HEK293 (cell line): ENCODE measurements around the gene SURF4.

ENCODE experiments used
- EGR2 ChIP-seq: fragments of 450-650 bp; formaldehyde crosslinking; IDR thresholded peaks from 2 replicates; pipeline ENCODE4 v1.5.1; 2016; ENCODE audit warnings: low read depth, missing biosample characterization, missing genetic modification characterization
- GLIS2 ChIP-seq: fragments of 450-650 bp; formaldehyde crosslinking; IDR thresholded peaks from 2 replicates; pipeline ENCODE4 v1.5.1; 2016; ENCODE audit warnings: missing biosample characterization, missing genetic modification characterization
- IKZF3 ChIP-seq: fragments of 450-650 bp; IDR thresholded peaks from 2 replicates; pipeline ENCODE4 v1.5.0; 2018; ENCODE audit warnings: missing biosample characterization, mild to moderate bottlenecking, missing genetic modification characterization, moderate library complexity
- MYNN ChIP-seq: fragments of 450-650 bp; formaldehyde crosslinking; IDR thresholded peaks from 2 replicates; pipeline ENCODE4 v1.5.1; 2016; ENCODE audit warnings: missing biosample characterization, missing genetic modification characterization, borderline replicate concordance
- ZFP69B ChIP-seq: fragments of 450-650 bp; formaldehyde crosslinking; IDR thresholded peaks from 2 replicates; pipeline ENCODE4 v1.5.1; 2016; ENCODE audit warnings: missing biosample characterization, missing genetic modification characterization
- ZNF133 ChIP-seq: fragments of 450-650 bp; formaldehyde crosslinking; IDR thresholded peaks from 2 replicates; pipeline ENCODE4 v1.5.1; 2016; ENCODE audit warnings: missing biosample characterization, missing genetic modification characterization
- ZNF16 ChIP-seq: fragments of 450-650 bp; formaldehyde crosslinking; IDR thresholded peaks from 2 replicates; pipeline ENCODE4 v1.5.1; 2016; ENCODE audit warnings: low read depth, missing biosample characterization, missing genetic modification characterization
- ZNF2 ChIP-seq: fragments of 450-650 bp; formaldehyde crosslinking; IDR thresholded peaks from 2 replicates; pipeline ENCODE4 v1.5.1; 2016; ENCODE audit warnings: missing biosample characterization, missing genetic modification characterization
- ZNF211 ChIP-seq: fragments of 450-650 bp; formaldehyde crosslinking; IDR thresholded peaks from 2 replicates; pipeline ENCODE4 v1.5.1; 2016; ENCODE audit warnings: low read depth, missing biosample characterization, missing genetic modification characterization
- ZNF248 ChIP-seq: fragments of 450-650 bp; formaldehyde crosslinking; IDR thresholded peaks from 2 replicates; pipeline ENCODE4 v1.5.1; 2017; ENCODE audit warnings: missing biosample characterization, missing genetic modification characterization
- ZNF324 ChIP-seq: fragments of 450-650 bp; formaldehyde crosslinking; IDR thresholded peaks from 2 replicates; pipeline ENCODE4 v1.5.1; 2016; ENCODE audit warnings: missing biosample characterization, missing genetic modification characterization
- ZNF391 ChIP-seq: fragments of 450-650 bp; formaldehyde crosslinking; IDR thresholded peaks from 2 replicates; pipeline ENCODE4 v1.5.1; 2016; ENCODE audit warnings: low read depth, missing biosample characterization, missing genetic modification characterization, borderline replicate concordance
- ZNF530 ChIP-seq: fragments of 450-650 bp; formaldehyde crosslinking; IDR thresholded peaks from 2 replicates; pipeline ENCODE4 v1.5.1; 2016; ENCODE audit warnings: low read depth, missing biosample characterization, missing genetic modification characterization
- ZNF548 ChIP-seq: fragments of 450-650 bp; formaldehyde crosslinking; IDR thresholded peaks from 2 replicates; pipeline ENCODE4 v1.5.1; 2016; ENCODE audit warnings: missing biosample characterization, missing genetic modification characterization
- ZNF558 ChIP-seq: fragments of 450-650 bp; formaldehyde crosslinking; IDR thresholded peaks from 2 replicates; pipeline ENCODE4 v1.5.1; 2016; ENCODE audit warnings: missing biosample characterization, missing genetic modification characterization
- ZNF629 ChIP-seq: fragments of 450-650 bp; formaldehyde crosslinking; IDR thresholded peaks from 2 replicates; pipeline ENCODE4 v1.5.1; 2017; ENCODE audit warnings: missing biosample characterization, missing genetic modification characterization
- ZNF660 ChIP-seq: fragments of 450-650 bp; IDR thresholded peaks from 2 replicates; pipeline ENCODE4 v1.5.1; 2018; ENCODE audit warnings: missing biosample characterization, mild to moderate bottlenecking, missing genetic modification characterization
- ZNF768 ChIP-seq: fragments of 450-650 bp; formaldehyde crosslinking; IDR thresholded peaks from 2 replicates; pipeline ENCODE4 v1.5.1; 2018; ENCODE audit warnings: missing biosample characterization, mild to moderate bottlenecking, missing genetic modification characterization
- ZNF777 ChIP-seq: fragments of 450-650 bp; formaldehyde crosslinking; IDR thresholded peaks from 2 replicates; pipeline ENCODE4 v1.5.1; 2017; ENCODE audit warnings: missing biosample characterization, missing genetic modification characterization, borderline replicate concordance
- TF ChIP-seq, protein P1 (sequence below): fragments of 450-650 bp; formaldehyde crosslinking; IDR thresholded peaks from 2 replicates; pipeline ENCODE4 v1.5.1; 2016; ENCODE audit warnings: missing biosample characterization, missing genetic modification characterization
- TF ChIP-seq, protein P2 (sequence below): fragments of 450-650 bp; formaldehyde crosslinking; IDR thresholded peaks from 2 replicates; pipeline ENCODE4 v1.5.1; 2017; ENCODE audit warnings: missing biosample characterization, missing genetic modification characterization
- TF ChIP-seq, protein P3 (sequence below): fragments of 450-650 bp; formaldehyde crosslinking; optimal IDR thresholded peaks from 2 replicates; pipeline ENCODE3; 2016; ENCODE audit warnings: missing biosample characterization, mild to moderate bottlenecking, missing genetic modification characterization
- TF ChIP-seq, protein P4 (sequence below): fragments of 450-650 bp; formaldehyde crosslinking; IDR thresholded peaks from 2 replicates; pipeline ENCODE4 v1.5.1; 2017; ENCODE audit warnings: missing biosample characterization, missing genetic modification characterization
- TF ChIP-seq, protein P5 (sequence below): fragments of 450-650 bp; formaldehyde crosslinking; IDR thresholded peaks from 2 replicates; pipeline ENCODE4 v1.5.1; 2016; ENCODE audit warnings: missing biosample characterization, missing genetic modification characterization, borderline replicate concordance
- TF ChIP-seq, protein P6 (sequence below): fragments of 450-650 bp; formaldehyde crosslinking; IDR thresholded peaks from 2 replicates; pipeline ENCODE4 v1.5.1; 2016; ENCODE audit warnings: missing biosample characterization, missing genetic modification characterization

The SURF4 gene

DNA sequence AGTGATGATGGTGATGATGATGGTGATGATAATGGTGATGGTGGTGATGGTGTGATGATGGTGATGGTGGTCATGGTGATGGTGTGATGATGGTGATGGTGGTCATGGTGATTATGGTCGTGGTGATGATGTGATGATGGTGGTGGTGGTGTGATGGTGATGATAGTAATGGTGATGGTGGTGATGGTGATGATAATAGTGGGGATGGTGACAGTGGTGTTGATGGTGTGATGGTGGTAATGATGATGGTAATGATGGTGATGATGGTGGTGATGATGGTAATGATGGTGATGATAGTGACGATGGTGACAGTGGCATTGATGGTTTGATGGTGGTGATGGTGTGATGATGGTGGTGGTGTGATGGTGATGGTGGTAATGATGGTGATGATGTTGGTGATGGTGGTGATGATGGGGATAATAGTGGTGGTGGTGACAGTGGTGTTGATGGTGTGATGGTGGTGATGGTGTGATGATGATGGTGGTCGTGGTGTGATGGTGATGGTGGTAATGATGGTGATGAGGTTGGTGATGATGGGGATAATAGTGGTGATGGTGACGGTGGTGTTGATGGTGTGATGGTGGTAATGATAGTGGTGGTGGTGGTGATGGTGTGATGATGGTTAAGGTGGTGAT lies 6.8 kb upstream of the SURF4 start (continued):
- no peak for TF ChIP-seq ZNF777 (tag by site-specific recombination)
- TF ChIP-seq ZNF558 (tag by site-specific recombination), result no peak
- TF ChIP-seq MYNN (tag by site-specific recombination), result no peak
- no peak for TF ChIP-seq ZNF211 (tag by site-specific recombination)
- no peak for TF ChIP-seq ZFP69B (tag by site-specific recombination)
- TF ChIP-seq ZNF660 (tag by site-specific recombination), result no peak
- no peak for TF ChIP-seq ZNF629 (tag by site-specific recombination)
- TF ChIP-seq ZNF324, result no peak
- no peak for TF ChIP-seq IKZF3
- TF ChIP-seq ZNF248, result peak; percentile 71; the same call in 1 of the 2 replicates
- no peak for TF ChIP-seq ZNF548
- TF ChIP-seq, protein P1, sequence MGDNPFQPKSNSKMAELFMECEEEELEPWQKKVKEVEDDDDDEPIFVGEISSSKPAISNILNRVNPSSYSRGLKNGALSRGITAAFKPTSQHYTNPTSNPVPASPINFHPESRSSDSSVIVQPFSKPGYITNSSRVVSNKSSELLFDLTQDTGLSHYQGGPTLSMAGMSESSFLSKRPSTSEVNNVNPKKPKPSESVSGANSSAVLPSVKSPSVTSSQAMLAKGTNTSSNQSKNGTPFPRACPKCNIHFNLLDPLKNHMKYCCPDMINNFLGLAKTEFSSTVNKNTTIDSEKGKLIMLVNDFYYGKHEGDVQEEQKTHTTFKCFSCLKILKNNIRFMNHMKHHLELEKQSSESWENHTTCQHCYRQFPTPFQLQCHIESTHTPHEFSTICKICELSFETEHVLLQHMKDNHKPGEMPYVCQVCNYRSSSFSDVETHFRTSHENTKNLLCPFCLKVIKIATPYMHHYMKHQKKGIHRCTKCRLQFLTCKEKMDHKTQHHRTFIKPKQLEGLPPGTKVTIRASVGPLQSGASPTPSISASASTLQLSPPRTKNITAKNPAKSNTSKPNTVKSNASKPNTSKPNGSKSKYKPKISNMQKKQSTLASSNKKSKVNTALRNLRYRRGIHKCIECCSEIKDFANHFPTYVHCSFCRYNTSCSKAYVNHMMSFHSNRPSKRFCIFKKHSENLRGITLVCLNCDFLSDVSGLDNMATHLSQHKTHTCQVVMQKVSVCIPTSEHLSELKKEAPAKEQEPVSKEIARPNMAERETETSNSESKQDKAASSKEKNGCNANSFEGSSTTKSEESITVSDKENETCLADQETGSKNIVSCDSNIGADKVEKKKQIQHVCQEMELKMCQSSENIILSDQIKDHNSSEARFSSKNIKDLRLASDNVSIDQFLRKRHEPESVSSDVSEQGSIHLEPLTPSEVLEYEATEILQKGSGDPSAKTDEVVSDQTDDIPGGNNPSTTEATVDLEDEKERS (tag by site-specific recombination), result no peak
- TF ChIP-seq, protein P2, sequence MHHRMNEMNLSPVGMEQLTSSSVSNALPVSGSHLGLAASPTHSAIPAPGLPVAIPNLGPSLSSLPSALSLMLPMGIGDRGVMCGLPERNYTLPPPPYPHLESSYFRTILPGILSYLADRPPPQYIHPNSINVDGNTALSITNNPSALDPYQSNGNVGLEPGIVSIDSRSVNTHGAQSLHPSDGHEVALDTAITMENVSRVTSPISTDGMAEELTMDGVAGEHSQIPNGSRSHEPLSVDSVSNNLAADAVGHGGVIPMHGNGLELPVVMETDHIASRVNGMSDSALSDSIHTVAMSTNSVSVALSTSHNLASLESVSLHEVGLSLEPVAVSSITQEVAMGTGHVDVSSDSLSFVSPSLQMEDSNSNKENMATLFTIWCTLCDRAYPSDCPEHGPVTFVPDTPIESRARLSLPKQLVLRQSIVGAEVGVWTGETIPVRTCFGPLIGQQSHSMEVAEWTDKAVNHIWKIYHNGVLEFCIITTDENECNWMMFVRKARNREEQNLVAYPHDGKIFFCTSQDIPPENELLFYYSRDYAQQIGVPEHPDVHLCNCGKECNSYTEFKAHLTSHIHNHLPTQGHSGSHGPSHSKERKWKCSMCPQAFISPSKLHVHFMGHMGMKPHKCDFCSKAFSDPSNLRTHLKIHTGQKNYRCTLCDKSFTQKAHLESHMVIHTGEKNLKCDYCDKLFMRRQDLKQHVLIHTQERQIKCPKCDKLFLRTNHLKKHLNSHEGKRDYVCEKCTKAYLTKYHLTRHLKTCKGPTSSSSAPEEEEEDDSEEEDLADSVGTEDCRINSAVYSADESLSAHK, result no peak
- TF ChIP-seq ZNF391 (tag by site-specific recombination), result no peak
- TF ChIP-seq, protein P3, sequence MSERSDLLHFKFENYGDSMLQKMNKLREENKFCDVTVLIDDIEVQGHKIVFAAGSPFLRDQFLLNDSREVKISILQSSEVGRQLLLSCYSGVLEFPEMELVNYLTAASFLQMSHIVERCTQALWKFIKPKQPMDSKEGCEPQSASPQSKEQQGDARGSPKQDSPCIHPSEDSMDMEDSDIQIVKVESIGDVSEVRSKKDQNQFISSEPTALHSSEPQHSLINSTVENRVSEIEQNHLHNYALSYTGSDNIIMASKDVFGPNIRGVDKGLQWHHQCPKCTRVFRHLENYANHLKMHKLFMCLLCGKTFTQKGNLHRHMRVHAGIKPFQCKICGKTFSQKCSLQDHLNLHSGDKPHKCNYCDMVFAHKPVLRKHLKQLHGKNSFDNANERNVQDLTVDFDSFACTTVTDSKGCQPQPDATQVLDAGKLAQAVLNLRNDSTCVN, result no peak
- TF ChIP-seq, protein P4, sequence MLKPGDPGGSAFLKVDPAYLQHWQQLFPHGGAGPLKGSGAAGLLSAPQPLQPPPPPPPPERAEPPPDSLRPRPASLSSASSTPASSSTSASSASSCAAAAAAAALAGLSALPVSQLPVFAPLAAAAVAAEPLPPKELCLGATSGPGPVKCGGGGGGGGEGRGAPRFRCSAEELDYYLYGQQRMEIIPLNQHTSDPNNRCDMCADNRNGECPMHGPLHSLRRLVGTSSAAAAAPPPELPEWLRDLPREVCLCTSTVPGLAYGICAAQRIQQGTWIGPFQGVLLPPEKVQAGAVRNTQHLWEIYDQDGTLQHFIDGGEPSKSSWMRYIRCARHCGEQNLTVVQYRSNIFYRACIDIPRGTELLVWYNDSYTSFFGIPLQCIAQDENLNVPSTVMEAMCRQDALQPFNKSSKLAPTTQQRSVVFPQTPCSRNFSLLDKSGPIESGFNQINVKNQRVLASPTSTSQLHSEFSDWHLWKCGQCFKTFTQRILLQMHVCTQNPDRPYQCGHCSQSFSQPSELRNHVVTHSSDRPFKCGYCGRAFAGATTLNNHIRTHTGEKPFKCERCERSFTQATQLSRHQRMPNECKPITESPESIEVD (tag by site-specific recombination), result no peak
- no peak for TF ChIP-seq ZNF2 (tag by site-specific recombination)
- TF ChIP-seq ZNF768 (tag by site-specific recombination), result no peak
- TF ChIP-seq, protein P5, sequence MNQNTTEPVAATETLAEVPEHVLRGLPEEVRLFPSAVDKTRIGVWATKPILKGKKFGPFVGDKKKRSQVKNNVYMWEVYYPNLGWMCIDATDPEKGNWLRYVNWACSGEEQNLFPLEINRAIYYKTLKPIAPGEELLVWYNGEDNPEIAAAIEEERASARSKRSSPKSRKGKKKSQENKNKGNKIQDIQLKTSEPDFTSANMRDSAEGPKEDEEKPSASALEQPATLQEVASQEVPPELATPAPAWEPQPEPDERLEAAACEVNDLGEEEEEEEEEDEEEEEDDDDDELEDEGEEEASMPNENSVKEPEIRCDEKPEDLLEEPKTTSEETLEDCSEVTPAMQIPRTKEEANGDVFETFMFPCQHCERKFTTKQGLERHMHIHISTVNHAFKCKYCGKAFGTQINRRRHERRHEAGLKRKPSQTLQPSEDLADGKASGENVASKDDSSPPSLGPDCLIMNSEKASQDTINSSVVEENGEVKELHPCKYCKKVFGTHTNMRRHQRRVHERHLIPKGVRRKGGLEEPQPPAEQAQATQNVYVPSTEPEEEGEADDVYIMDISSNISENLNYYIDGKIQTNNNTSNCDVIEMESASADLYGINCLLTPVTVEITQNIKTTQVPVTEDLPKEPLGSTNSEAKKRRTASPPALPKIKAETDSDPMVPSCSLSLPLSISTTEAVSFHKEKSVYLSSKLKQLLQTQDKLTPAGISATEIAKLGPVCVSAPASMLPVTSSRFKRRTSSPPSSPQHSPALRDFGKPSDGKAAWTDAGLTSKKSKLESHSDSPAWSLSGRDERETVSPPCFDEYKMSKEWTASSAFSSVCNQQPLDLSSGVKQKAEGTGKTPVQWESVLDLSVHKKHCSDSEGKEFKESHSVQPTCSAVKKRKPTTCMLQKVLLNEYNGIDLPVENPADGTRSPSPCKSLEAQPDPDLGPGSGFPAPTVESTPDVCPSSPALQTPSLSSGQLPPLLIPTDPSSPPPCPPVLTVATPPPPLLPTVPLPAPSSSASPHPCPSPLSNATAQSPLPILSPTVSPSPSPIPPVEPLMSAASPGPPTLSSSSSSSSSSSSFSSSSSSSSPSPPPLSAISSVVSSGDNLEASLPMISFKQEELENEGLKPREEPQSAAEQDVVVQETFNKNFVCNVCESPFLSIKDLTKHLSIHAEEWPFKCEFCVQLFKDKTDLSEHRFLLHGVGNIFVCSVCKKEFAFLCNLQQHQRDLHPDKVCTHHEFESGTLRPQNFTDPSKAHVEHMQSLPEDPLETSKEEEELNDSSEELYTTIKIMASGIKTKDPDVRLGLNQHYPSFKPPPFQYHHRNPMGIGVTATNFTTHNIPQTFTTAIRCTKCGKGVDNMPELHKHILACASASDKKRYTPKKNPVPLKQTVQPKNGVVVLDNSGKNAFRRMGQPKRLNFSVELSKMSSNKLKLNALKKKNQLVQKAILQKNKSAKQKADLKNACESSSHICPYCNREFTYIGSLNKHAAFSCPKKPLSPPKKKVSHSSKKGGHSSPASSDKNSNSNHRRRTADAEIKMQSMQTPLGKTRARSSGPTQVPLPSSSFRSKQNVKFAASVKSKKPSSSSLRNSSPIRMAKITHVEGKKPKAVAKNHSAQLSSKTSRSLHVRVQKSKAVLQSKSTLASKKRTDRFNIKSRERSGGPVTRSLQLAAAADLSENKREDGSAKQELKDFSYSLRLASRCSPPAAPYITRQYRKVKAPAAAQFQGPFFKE, result no peak
- TF ChIP-seq ZNF133 (tag by site-specific recombination), result peak; percentile 8; the same call in 1 of the 2 replicates
- TF ChIP-seq ZNF16 (tag by site-specific recombination), result no peak
- TF ChIP-seq ZNF530 (tag by site-specific recombination), result no peak; the same call in 1 of the 2 replicates
- no peak for TF ChIP-seq GLIS2
- TF ChIP-seq, protein P6, sequence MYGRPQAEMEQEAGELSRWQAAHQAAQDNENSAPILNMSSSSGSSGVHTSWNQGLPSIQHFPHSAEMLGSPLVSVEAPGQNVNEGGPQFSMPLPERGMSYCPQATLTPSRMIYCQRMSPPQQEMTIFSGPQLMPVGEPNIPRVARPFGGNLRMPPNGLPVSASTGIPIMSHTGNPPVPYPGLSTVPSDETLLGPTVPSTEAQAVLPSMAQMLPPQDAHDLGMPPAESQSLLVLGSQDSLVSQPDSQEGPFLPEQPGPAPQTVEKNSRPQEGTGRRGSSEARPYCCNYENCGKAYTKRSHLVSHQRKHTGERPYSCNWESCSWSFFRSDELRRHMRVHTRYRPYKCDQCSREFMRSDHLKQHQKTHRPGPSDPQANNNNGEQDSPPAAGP, result no peak
- no peak for TF ChIP-seq EGR2 (tag by site-specific recombination)
